Loucy (cell line): ENCODE measurements around the gene NAXD.

Experiments
- H2AFZ ChIP-seq: fragments of 200-600 bp; sonication (generic); 2 replicates; pipeline ENCODE4 v1.6.0; 2016; ENCODE audit warnings: antibody characterized with exemption, mild to moderate bottlenecking, low read length, moderate library complexity
- H3F3A ChIP-seq: fragments of 200-600 bp; 2 replicates; pipeline ENCODE4 v1.6.0; 2016; ENCODE audit warnings: antibody characterized with exemption, low read depth, mild to moderate bottlenecking
- H3K27me3 ChIP-seq: fragments of 200-600 bp; sonication (generic); 2 replicates; pipeline ENCODE4 v1.6.1; 2014; ENCODE audit warnings: low read length, mild to moderate bottlenecking; ENCODE audit not compliant: insufficient read depth, poor library complexity, severe bottlenecking
- H3K36me3 ChIP-seq: fragments of 200-600 bp; sonication (generic); 2 replicates; pipeline ENCODE4 v1.6.1; 2016; ENCODE audit warnings: low read length; ENCODE audit not compliant: insufficient read depth
- H3K4me1 ChIP-seq: fragments of 200-600 bp; sonication (generic); 2 replicates; pipeline ENCODE4 v1.5.1; 2014; ENCODE audit warnings: low read length, mild to moderate bottlenecking; ENCODE audit not compliant: insufficient read depth, poor library complexity, severe bottlenecking
- H3K4me2 ChIP-seq: fragments of 200-600 bp; sonication (generic); 2 replicates; pipeline ENCODE4 v1.6.0; 2014; ENCODE audit warnings: antibody characterized with exemption, low read length, low read depth, mild to moderate bottlenecking; ENCODE audit not compliant: poor library complexity, severe bottlenecking
- H3K4me3 ChIP-seq: fragments of 200-600 bp; sonication (generic); 2 replicates; pipeline ENCODE4 v1.5.1; 2014; ENCODE audit warnings: low read length, mild to moderate bottlenecking, mixed read lengths; ENCODE audit not compliant: poor library complexity, severe bottlenecking
- H3K79me2 ChIP-seq: fragments of 200-600 bp; sonication (generic); 2 replicates; pipeline ENCODE4 v1.6.1; 2014; ENCODE audit warnings: low read length; ENCODE audit not compliant: insufficient read depth
- H3K9ac ChIP-seq: fragments of 200-600 bp; sonication (generic); 2 replicates; pipeline ENCODE4 v1.6.0; 2014; ENCODE audit warnings: mild to moderate bottlenecking, low read depth, low read length, moderate library complexity; ENCODE audit not compliant: poor library complexity, severe bottlenecking
- H3K9me2 ChIP-seq: fragments of 200-600 bp; sonication (generic); replicated peaks from 2 replicates; pipeline ENCODE4 v1.6.1; 2016; ENCODE audit warnings: low read depth, low read length, mixed read lengths
- H3K9me3 ChIP-seq: fragments of 200-600 bp; sonication (generic); 2 replicates; pipeline ENCODE4 v1.6.1; 2014; ENCODE audit warnings: mild to moderate bottlenecking, antibody characterized with exemption, low read length, low read depth; ENCODE audit not compliant: insufficient read depth
- H4K20me1 ChIP-seq: fragments of 200-600 bp; sonication (generic); 2 replicates; pipeline ENCODE4 v1.6.0; 2014; ENCODE audit warnings: antibody characterized with exemption, low read length, mild to moderate bottlenecking; ENCODE audit not compliant: insufficient read depth, poor library complexity, severe bottlenecking
- EZH2phosphoT487 ChIP-seq: fragments of 200-600 bp; IDR thresholded peaks from 2 replicates; pipeline ENCODE4 v1.6.1; 2018; ENCODE audit warnings: antibody characterized with exemption, mild to moderate bottlenecking, moderate library complexity, borderline replicate concordance
- TF ChIP-seq, protein P1 (sequence below): fragments of 200-600 bp; sonication (generic); conservative IDR thresholded peaks from 2 replicates; pipeline ENCODE4 v1.5.1; 2014; ENCODE audit warnings: mild to moderate bottlenecking, antibody characterized with exemption, low read length

The NAXD gene

DNA sequence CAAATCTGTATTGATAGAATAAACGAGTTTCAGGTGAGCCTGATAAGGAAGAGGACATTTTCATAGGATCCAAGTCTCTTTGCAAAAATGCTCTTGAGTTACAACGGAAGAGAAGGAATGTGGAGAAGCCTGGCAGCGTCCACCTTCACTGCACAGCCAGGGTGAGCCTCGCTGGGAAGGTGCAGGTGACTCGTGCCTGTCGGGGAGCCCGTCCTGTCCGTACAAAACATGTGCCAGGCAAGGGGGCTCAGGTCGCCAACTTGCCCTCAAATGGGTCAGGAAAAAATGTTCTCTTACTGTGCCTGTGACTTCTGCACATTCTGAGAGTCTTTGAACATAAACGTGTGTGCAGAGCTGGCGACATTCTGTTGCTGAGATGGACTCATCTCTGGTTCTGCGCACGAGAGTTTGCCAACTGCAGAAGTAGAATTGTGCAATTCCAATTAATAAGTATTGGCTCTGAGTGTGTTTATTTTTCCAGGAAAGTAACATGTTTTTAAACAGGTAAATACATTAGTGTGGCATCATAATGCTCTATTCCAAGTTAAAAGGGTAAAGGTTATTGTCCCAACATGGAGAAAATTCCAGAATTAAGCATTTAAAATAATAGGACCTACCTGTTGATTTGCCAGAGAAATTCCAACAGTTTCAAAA is 28.6 kb downstream of the NAXD start:
- Histone ChIP-seq H4K20me1 (no peaks in the 10 kb centered on the region), H3K9ac (no peak overlapping the region), H3K4me2 (no peak overlapping the region), H3K36me3 (peaks cover 63% of the 10 kb centered on the region; the same call in 1 of the 2 replicates), H2AFZ (no peak overlapping the region), H3K79me2 (no peaks in the 10 kb centered on the region), H3K27me3 (no peaks in the 10 kb centered on the region), H3K4me3 (no peak overlapping the region), H3K4me1 (no peaks in the 10 kb centered on the region), H3K9me2 (no peaks in the 10 kb centered on the region), H3F3A (no peaks in the 10 kb centered on the region), H3K9me3 (no peaks in the 10 kb centered on the region)
- TF ChIP-seq EZH2phosphoT487, result no peak
- TF ChIP-seq, protein P1, sequence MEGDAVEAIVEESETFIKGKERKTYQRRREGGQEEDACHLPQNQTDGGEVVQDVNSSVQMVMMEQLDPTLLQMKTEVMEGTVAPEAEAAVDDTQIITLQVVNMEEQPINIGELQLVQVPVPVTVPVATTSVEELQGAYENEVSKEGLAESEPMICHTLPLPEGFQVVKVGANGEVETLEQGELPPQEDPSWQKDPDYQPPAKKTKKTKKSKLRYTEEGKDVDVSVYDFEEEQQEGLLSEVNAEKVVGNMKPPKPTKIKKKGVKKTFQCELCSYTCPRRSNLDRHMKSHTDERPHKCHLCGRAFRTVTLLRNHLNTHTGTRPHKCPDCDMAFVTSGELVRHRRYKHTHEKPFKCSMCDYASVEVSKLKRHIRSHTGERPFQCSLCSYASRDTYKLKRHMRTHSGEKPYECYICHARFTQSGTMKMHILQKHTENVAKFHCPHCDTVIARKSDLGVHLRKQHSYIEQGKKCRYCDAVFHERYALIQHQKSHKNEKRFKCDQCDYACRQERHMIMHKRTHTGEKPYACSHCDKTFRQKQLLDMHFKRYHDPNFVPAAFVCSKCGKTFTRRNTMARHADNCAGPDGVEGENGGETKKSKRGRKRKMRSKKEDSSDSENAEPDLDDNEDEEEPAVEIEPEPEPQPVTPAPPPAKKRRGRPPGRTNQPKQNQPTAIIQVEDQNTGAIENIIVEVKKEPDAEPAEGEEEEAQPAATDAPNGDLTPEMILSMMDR, result no peak

DNA sequence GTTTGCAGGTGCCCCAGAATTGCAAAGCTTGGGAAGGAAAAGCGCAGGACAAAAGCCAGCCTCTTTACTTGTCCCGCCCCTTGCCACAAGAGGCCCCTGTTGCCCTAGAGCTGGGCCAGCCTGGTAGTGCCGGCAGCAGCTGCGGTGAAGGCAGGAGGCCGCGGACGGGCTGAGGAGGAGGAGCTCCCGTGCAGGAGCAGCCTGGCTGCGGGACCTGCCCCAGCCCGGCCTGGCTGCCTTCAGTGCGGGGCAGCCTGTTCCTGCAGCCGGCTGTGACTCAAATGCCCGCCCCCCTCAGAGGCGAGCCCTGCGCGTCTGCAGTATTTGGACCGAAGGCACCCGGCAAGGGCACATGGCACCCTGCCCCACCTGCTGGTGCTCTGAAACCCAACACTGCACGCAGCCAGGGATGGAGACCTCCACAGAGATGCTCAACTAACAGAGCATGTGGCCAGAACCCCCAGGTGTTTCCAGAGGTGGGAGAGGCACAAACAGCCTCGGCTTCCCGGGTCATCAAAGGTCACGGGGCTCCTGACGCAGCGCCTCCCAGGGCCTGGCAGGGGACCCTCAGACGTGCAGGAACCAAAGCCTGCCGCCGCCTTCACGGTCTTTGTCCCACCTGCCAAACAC is 29.7 kb downstream of the NAXD start:
- Histone ChIP-seq H3K9me3 (no peaks in the 10 kb centered on the region), H3K4me2 (no peak overlapping the region), H3F3A (no peaks in the 10 kb centered on the region), H4K20me1 (no peaks in the 10 kb centered on the region), H3K9ac (no peak overlapping the region), H3K4me3 (no peak overlapping the region), H3K4me1 (no peaks in the 10 kb centered on the region), H3K79me2 (no peaks in the 10 kb centered on the region), H3K27me3 (no peaks in the 10 kb centered on the region), H2AFZ (no peak overlapping the region), H3K36me3 (peaks cover 57% of the 10 kb centered on the region; the same call in 1 of the 2 replicates), H3K9me2 (no peaks in the 10 kb centered on the region)
- TF ChIP-seq, protein P1, result peak; percentile 33
- TF ChIP-seq EZH2phosphoT487, result no peak

DNA sequence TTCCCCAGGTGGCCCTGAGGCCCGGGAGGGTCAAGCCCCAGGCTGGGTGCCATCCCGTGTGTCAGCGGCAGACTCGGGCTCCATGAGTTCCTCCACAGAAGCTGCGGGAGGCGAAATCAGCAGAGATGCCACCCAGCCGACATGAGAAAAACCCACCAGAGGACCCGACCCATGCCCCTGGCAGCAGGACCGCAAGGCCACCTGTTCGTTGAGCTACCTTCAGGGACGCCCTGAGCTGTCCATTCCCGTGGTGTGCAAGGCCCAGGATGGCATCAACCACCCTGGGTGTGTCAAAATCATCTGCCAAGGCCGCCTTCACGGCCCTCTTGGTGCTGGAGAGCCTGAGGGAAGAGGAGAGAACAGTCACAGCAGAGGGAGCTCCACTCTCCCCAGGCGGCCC is 30.4 kb downstream of the NAXD start:
- Histone ChIP-seq H3K36me3 (peaks cover 56% of the 10 kb centered on the region; the same call in 1 of the 2 replicates), H3K4me3 (no peak overlapping the region), H3K9ac (no peak overlapping the region), H3K79me2 (no peaks in the 10 kb centered on the region), H3K9me2 (no peaks in the 10 kb centered on the region), H3K4me2 (no peak overlapping the region), H3K27me3 (no peaks in the 10 kb centered on the region), H3K9me3 (no peaks in the 10 kb centered on the region), H3K4me1 (no peaks in the 10 kb centered on the region), H2AFZ (no peak overlapping the region), H3F3A (no peaks in the 10 kb centered on the region), H4K20me1 (no peaks in the 10 kb centered on the region)
- TF ChIP-seq, protein P1, result no peak
